ENCODE results near the gene ANO1.

Gene ANO1

GRCh38 chr11:70119502-70119901 is 41.4 kb downstream of the ANO1 start:
- no peak for DNase-seq

- no peak for DNase-seq
Observed at GRCh38 chr11:70120674-70121073, 42.6 kb downstream of the ANO1 start.

- DNase-seq = no peak
Observed at GRCh38 chr11:70122490-70123198, 44.5 kb downstream of the ANO1 start.

- no peak for DNase-seq
Observed at GRCh38 chr11:70123711-70124110, 45.6 kb downstream of the ANO1 start.

- no peak for DNase-seq
Observed at GRCh38 chr11:70124321-70125000, 46.3 kb downstream of the ANO1 start.

- no peak for DNase-seq
Observed at GRCh38 chr11:70126494-70126893, 48.4 kb downstream of the ANO1 start.

GRCh38 chr11:70127653-70128434 is 49.7 kb downstream of the ANO1 start:
- DNase-seq = no peak

GRCh38 chr11:70128435-70128906 is 50.4 kb downstream of the ANO1 start:
- DNase-seq = no peak

- DNase-seq = no peak
Observed at GRCh38 chr11:70129051-70129592, 51.0 kb downstream of the ANO1 start.

GRCh38 chr11:70130636-70131035 is 52.5 kb downstream of the ANO1 start:
- no peak for DNase-seq

GRCh38 chr11:70131606-70132190 is 53.6 kb downstream of the ANO1 start:
- DNase-seq = no peak

- no peak for DNase-seq
Observed at GRCh38 chr11:70132641-70133040, 54.5 kb downstream of the ANO1 start.

GRCh38 chr11:70133771-70134335 is 55.7 kb downstream of the ANO1 start:
- DNase-seq = no peak

GRCh38 chr11:70134490-70134889 is 56.4 kb downstream of the ANO1 start:
- DNase-seq = no peak

GRCh38 chr11:70135142-70135541 is 57.0 kb downstream of the ANO1 start:
- DNase-seq = no peak

GRCh38 chr11:70135625-70136059 is 57.5 kb downstream of the ANO1 start:
- no peak for DNase-seq

GRCh38 chr11:70137383-70137782 is 59.3 kb downstream of the ANO1 start:
- DNase-seq = no peak

- no peak for DNase-seq
Observed at GRCh38 chr11:70138403-70138802, 60.3 kb downstream of the ANO1 start.

GRCh38 chr11:70139785-70140410 is 61.8 kb downstream of the ANO1 start:
- DNase-seq = no peak

GRCh38 chr11:70140711-70141485 is 62.8 kb downstream of the ANO1 start:
- no peak for DNase-seq
